GM11168 (cell line): Measurements from ENCODE around the gene FLT3LG.
"Not testable (repeated sequence)": the region's sequence is repeated elsewhere in the genome, so short reads cannot be mapped to it uniquely, and the experiment has no call there.

Experiments used
- in situ Hi-C: fragments of 300-500 bp; cut with MboI; formaldehyde crosslinking; loops from one replicate; pipeline ENCODE4 v1.12.0; 2022; ENCODE audit warnings: low sequenced_read_pairs; ENCODE audit not compliant: unreplicated experiment

The FLT3LG gene

GRCh38 chr19:49458567-49458903, 15.5 kb upstream of the FLT3LG start:
- in situ Hi-C loops = no loop called here

DNA sequence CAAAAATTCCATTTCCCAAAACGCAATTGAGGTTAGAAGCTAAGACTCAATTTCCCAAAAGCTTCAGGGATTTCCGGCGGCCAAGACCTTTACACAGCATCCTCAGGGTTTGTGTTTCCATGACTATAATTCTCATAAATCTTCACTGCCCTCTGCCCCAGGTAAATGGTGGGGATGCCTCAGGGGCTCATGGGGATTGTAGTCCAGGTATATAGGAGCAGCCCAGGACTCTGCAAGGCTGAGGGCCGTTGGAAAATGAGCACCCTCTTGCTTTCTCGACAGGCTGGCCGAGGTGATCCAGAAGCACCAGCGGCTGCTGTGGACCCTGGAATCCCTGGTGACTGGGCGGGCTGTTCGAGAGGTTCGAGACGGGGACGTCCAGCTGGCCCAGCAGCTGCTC, 14.6 kb upstream of the FLT3LG start:
- in situ Hi-C loops = no loop called here

GRCh38 chr19:49461130-49461529, 12.9 kb upstream of the FLT3LG start:
- in situ Hi-C loops = not testable (repeated sequence)

DNA sequence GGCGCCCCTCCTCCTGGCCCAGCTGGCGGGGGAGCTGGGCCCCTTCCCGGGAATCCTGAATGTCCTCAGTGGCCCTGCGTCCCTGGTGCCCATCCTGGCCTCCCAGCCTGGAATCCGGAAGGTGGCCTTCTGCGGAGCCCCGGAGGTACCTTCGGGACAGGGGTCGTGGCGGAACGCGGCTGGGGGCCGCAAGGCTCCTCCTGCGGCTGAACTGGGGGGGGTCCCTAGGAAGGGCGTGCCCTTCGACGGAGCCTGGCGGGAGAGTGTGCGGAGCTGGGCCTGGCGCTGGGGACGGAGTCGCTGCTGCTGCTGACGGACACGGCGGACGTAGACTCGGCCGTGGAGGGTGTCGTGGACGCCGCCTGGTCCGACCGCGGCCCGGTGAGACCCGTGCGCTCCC, 12.4 kb upstream of the FLT3LG start:
- in situ Hi-C loops = no loop called here

DNA sequence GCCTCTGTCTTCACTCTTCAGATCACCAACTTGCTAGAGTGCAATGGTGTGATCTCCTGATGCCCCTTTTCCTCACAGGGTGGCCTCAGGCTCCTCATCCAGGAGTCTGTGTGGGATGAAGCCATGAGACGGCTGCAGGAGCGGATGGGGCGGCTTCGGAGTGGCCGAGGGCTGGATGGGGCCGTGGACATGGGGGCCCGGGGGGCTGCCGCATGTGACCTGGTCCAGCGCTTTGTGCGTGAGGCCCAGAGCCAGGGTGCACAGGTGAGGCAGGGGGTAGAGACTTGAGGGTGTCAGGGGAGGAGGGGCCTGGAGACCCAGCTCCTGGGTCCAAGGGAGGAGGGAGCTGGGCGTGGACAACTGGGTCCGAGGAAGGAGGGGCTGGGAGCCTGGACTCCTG, 11.5 kb upstream of the FLT3LG start:
- in situ Hi-C loops = no loop called here

DNA sequence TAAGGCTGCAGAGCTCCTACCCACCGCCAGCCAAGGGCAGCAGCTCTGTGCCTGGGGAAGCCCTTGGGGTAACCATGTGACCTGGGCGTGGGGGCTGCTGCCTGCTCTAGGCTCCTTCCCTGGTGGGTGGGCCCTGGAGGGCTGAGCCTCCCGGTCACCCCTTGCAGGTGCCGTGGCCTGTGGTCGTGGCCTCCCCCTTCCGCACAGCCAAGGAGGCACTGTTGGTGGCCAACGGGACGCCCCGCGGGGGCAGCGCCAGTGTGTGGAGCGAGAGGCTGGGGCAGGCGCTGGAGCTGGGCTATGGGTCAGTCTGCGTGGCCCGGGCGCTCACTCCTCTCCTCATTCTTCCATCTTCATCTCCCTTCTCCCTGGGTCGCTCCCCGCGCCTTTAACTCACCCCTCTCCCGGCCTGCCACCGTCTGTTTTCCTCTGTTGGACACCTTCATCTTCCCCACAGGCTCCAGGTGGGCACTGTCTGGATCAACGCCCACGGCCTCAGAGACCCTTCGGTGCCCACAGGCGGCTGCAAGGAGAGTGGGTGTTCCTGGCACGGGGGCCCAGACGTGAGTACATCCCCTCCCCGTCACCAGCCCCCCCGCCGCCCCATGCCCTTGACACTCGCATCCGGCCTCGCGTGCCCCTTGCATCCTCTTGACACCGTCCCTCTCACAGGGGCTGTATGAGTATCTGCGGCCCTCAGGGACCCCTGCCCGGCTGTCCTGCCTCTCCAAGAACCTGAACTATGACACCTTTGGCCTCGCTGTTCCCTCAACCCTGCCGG, 9.9 kb upstream of the FLT3LG start:
- in situ Hi-C loops = no loop called here

DNA sequence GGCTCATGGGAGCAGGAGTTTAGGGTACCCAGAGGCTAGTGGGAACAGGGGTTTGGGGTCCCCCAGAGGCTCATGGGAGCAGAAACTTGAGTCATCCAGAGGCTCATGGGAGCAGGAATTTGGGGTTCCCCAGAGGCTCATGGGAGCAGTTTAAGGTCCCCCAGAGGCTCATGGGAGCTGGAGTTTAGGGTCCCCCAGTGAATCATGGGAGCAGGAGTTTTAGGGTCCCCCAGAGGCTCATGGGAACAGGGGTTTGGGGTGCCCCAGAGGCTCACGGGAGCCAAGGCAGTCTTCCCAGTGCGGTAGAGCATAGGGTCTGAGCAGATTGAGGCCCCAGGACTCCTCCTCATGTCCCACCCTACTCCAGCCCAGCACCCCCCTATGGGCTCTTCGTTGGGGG, 8.6 kb upstream of the FLT3LG start:
- in situ Hi-C loops = no loop called here

DNA sequence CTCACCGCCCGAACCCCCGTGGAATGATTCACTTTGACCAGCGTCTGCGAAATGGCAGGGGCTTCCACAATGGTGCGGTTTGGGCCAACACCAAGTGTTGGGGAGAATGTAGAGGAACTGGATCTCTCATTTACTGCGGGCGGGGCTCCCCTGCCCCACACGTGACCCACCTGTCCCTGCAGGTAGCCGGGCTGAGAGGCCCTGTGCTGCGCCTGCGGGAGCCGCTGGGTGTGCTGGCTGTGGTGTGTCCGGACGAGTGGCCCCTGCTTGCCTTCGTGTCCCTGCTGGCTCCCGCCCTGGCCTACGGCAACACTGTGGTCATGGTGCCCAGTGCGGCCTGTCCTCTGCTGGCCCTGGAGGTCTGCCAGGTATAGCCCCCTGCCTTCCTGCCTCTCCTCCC, 5.8 kb upstream of the FLT3LG start:
- in situ Hi-C loops = no loop called here

- in situ Hi-C loops = no loop called here
Observed at GRCh38 chr19:49468746-49469447, 5.1 kb upstream of the FLT3LG start.

- in situ Hi-C loops = no loop called here
Observed at GRCh38 chr19:49469828-49470614, 4.0 kb upstream of the FLT3LG start.

DNA sequence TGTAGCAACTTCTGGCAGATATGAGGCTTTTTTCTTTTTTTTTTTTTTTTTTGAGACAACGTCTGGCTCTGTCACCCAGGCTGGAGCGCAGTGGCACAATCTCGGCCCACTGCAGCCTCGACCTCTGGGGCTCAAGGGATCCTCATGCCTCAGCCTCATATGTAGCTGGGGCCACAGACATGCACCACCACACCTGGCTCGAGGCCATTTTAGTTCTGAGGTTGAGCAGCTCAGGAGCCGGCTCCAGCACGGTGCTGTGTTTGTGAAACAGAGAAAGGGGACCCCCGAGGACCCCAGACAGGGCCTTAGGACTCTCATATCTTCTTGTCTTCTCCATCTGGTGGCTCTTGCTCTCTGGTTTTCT, 3.4 kb upstream of the FLT3LG start:
- in situ Hi-C loops = no loop called here

DNA sequence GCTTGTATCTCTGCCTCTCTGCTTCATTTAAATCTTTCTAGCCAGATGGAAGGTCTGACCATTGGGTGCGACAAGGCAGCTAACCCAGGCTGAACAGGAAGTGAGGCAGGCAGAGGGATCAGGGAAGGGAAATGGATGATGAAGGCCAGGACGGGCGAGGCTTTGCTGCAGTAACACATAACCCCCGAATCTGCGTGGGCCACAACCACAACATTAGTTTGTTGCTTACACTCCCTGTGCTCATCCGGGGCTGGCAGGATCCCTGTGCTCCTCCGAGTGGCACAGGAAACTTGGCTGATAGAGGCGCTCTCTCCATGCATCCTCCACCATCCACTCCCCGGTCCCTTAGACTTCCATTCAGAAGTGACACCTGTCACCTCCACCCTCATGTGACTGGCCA, 1.1 kb upstream of the FLT3LG start:
- in situ Hi-C loops = no loop called here

DNA sequence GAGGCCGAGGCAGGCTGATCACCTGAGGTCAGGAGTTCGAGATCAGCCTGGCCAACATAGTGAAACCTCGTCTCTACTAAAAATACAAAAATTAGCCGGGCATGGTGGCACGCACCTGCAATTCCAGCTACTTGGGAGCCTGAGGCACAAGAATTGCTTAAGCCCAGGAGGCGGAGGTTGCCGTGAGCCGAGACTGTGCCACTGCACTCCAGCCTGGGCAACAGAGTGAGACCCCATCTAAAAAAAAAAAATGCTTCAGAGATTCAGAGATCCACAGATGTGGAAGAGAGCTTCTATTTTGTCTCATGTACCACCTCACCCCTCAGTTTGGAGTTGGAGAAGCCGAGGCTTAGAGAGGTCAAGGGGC, 531 bp upstream of the FLT3LG start:
- in situ Hi-C loops = not testable (repeated sequence)

- in situ Hi-C loops = no loop called here
Observed at GRCh38 chr19:49474542-49474924, 518 bp downstream of the FLT3LG start.

- in situ Hi-C loops = no loop called here
Observed at GRCh38 chr19:49475191-49475917, 1.3 kb downstream of the FLT3LG start.

DNA sequence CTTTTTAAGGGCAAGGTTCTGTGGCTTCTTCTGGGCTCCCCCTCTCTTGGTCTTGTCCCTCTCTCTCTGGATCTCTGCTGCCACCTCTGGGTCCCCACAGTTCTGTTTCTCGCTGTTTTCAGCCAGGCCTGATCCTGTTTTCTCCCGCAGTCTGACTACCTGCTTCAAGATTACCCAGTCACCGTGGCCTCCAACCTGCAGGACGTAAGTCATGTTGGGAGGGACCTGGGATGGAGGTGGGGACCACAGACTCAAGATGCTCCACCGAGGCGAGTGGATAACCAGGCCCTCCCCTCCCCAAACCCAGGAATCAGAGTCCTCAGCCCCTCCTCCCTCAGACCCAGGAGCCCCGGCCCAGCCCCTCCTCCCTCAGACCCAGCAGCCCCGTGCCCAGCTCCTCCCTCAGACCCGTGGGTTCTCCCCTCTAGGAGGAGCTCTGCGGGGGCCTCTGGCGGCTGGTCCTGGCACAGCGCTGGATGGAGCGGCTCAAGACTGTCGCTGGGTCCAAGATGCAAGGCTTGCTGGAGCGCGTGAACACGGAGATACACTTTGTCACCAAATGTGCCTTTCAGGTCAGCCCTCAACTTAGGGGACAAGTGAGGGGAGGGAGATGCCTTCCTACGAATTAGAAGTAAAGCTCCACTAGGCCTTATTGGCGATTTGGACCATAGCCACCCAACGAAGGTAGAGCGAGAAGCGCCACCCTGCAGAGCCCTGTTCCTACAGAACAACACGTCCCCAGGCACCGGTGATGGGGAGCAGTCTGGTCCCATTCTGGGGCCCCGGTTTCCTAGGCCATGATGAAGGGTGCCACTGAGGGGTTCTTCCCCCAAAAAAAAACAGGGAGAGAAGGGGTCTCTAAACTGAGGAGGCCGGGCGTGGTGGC, 2.2 kb downstream of the FLT3LG start:
- in situ Hi-C loops = no loop called here

DNA sequence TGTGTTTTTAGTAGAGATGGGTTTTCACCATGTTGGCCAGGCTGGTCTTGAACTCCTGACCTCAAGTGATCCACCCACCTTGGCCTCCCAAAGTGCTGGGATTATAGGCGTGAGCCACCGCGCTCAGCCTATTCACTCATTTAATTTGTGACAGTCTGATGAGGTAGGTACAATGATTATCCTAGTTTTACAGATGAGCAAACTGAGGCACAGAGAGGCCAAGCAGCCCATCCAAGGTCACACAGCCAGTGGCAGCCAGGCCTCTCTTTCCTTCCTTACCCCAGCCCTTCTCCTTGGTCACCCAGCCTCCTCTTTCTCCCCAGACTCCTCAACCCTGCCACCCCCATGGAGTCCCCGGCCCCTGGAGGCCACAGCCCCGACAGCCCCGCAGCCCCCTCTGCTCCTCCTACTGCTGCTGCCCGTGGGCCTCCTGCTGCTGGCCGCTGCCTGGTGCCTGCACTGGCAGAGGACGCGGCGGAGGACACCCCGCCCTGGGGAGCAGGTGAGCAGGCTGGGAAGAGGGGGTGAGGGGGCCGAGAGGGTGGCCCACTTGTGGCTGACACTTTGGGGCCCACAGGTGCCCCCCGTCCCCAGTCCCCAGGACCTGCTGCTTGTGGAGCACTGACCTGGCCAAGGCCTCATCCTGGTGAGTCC, 6.1 kb downstream of the FLT3LG start:
- in situ Hi-C loops = no loop called here

DNA sequence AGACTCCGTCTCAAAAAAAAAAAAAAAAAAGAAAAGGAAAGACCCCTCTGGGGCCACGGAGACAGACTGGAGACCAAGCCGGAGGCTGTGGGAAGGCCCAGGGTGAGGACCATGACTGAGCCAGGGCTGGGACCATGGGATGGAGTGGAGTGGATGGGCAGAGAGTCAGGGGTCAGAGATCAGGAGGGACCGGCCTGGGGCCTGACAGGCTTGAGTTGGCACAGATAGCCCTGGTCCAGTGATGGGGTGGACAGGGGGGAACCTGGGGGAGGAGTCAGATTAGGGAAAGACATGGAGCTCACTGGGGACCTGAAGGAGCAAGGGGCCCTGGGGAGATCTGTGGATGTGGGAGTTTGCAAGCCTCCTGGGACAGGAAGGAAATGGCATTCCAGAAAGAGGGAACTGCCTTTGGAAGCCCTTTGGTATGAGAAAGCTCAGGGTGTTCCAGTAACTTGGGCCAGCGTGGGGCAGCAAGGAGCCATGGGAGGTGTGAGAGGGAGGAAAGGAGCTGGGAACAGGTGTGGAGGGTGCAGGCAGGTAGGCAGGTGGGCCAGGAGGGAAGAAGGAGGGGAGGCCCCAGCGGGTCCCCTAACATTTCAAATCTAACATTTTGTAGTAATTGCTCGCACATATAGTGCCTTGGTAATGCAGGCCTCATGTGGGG, 7.1 kb downstream of the FLT3LG start:
- in situ Hi-C loops = no loop called here

DNA sequence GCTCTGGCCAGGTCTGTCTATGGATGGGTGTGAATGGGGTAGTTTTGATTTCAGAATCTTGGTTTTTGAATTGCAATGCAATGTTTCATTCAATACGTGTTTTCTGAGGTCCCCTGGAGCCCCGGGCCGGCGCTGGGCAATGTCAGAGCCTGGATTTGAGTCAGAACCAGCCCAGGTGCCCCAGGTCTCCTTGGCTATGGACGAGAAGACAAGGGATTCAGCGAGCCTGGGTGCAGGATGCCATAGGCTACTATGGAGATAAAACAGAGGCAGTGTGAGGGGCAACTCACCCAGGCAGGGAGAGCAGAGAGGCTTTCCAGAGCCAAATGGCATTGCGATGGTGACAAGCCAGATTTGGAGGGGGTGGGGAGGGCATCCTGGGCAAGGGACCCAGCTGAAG, 12.2 kb downstream of the FLT3LG start:
- in situ Hi-C loops = no loop called here
